Ovary (tissue), 9 donors: ENCODE results near the gene SERPINA4. TPM values are rescaled to one million over a fixed set of nuclear protein-coding genes. Genes with fewer than 3 reads are reported as not detected.
A peak's percentile ranks its signal among the peaks of the same experiment; 100 is the strongest.

ENCODE experiments used
- DNase-seq, 5 donors: peaks; one replicate each; pipeline ENCODE4 v3.0.0-alpha.2; 2019 to 2020
- H3K27ac ChIP-seq, 2 donors: fragments of 200-600 bp; one replicate each; pipeline versions ENCODE4 v1.5.1 to v1.8.0; 2019 to 2022
- H3K27me3 ChIP-seq: fragments of 200-600 bp; one replicate; pipeline ENCODE4 v1.8.0; 2022
- H3K36me3 ChIP-seq: fragments of 200-600 bp; sonication (generic); one replicate; pipeline ENCODE4 v1.5.1; 2019
- H3K4me1 ChIP-seq: one replicate; pipeline ENCODE4 v1.8.1; 2013; ENCODE audit warnings: mild to moderate bottlenecking, moderate library complexity; ENCODE audit not compliant: insufficient read depth
- H3K4me3 ChIP-seq: fragments of 200-600 bp; sonication (generic); one replicate; pipeline ENCODE4 v1.5.1; 2017
- H3K9me3 ChIP-seq, 2 donors: fragments of 200-600 bp in 1 of 2; sonication (generic) in 1 of 2; one replicate each; pipeline versions ENCODE4 v1.5.1 to v1.8.1; 2013 to 2019; ENCODE audit warnings: mild to moderate bottlenecking in 1 of 2, moderate library complexity in 1 of 2
- EP300 ChIP-seq: sonication (generic); formaldehyde crosslinking; IDR thresholded peaks from one replicate; pipeline ENCODE4 v1.6.1; 2017; ENCODE audit warnings: antibody characterized with exemption
- POLR2A ChIP-seq: fragments of 450-650 bp; IDR thresholded peaks from one replicate; pipeline ENCODE4 v1.6.1; 2017; ENCODE audit warnings: antibody characterized with exemption, mild to moderate bottlenecking, moderate library complexity
- WGBS, 3 donors: extraction: QIAGEN DNeasy Blood & Tissue Kit in 1 of 3; methylation state at CpG; one replicate each; pipeline versions ENCODE4 v1.1.5 to v1.1.7; 2013 to 2017; 5-methylcytosine and 5-hydroxymethylcytosine counted together
- intact Hi-C, 4 donors: fragments of 100-400 bp; cut with DNase I; formaldehyde crosslinking; loops; one replicate each; pipeline versions ENCODE4 v1.11.0 to v1.15.1; 2022 to 2023
- polyA plus RNA-seq, 2 donors: library from polyadenylated mRNA; stranded (reverse); fragments of 200-250 nt in 1 of 2; fragments of 350-450 nt in 1 of 2; fragmentation: Illumina TruSeq in 1 of 2; extraction: RNeasy Lipid Tissue Mini Kit (QIAGEN cat#74804) in 1 of 2; gene quantifications; one replicate each; pipeline ENCODE4 v1.2.3, GENCODE V29; 2013 to 2014
- total RNA-seq, 7 donors: library from RNA; depleted of rRNA in 2 of 7; stranded (reverse); fragments of >200 nt in 2 of 7; fragmentation: NEBNext Ultra II Directional in 3 of 7; extraction: Animal tissue kit (Norgen Biotek cat#: 25700) in 3 of 7; gene quantifications; one replicate each; pipeline versions ENCODE4 v1.1.0 to v1.2.4, GENCODE V29; 2016 to 2023
- TF ChIP-seq, protein P1 (sequence below), 3 donors: fragments of 450-650 bp in 2 of 3; fragments of 200-600 bp in 1 of 3; IDR thresholded peaks; one replicate each; pipeline versions ENCODE4 v1.5.1 to v1.8.0; 2016 to 2022; ENCODE audit warnings: antibody characterized with exemption in 3 of 3, mild to moderate bottlenecking in 1 of 3
- donor health status: DM: no; HTN: no; CAD: no; lungs with moderate emphysema.
- donor health status: DM: no; HTN: no; CAD: no.
- donor health status: Bipolar disorder and iron deficiency.
- donor health status: DM: yes; HTN: yes; CAD: no.
- donor health status: DM: no; HTN: no; CAD: no.
- donor health status: DM: yes; HTN: yes; CAD: no.

SERPINA4 gene
- total and polyA plus RNA-seq, 9 donors, result 0.11 to 0.22 (median 0.15) TPM; not detected in 5

- 21 to 28% (median 21%) methylated on average over 24 of the region's 24 CpGs for WGBS, 3 donors
Observed at GRCh38 chr14:94548999-94549985, 11.9 kb upstream of the SERPINA4 start.

GRCh38 chr14:94550041-94550440, 11.2 kb upstream of the SERPINA4 start:
- Histone ChIP-seq H3K4me1 (no peaks in the 10 kb centered on the region), H3K9me3 (no peaks in the 10 kb centered on the region), H3K36me3 (no peaks in the 10 kb centered on the region), H3K4me3 (no peak overlapping the region), H3K27ac (no peak overlapping the region), H3K27me3 (no peaks in the 10 kb centered on the region)
- no peak for DNase-seq
- 74 to 82% (median 76%) methylated on average over 8 of the region's 8 CpGs for WGBS, 3 donors
- TF ChIP-seq POLR2A, result no peak
- no peak for TF ChIP-seq EP300
- TF ChIP-seq, protein P1, sequence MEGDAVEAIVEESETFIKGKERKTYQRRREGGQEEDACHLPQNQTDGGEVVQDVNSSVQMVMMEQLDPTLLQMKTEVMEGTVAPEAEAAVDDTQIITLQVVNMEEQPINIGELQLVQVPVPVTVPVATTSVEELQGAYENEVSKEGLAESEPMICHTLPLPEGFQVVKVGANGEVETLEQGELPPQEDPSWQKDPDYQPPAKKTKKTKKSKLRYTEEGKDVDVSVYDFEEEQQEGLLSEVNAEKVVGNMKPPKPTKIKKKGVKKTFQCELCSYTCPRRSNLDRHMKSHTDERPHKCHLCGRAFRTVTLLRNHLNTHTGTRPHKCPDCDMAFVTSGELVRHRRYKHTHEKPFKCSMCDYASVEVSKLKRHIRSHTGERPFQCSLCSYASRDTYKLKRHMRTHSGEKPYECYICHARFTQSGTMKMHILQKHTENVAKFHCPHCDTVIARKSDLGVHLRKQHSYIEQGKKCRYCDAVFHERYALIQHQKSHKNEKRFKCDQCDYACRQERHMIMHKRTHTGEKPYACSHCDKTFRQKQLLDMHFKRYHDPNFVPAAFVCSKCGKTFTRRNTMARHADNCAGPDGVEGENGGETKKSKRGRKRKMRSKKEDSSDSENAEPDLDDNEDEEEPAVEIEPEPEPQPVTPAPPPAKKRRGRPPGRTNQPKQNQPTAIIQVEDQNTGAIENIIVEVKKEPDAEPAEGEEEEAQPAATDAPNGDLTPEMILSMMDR (IDR thresholded peaks at IDR 0.05), result no peak
- intact Hi-C loops, result no loop called here

More at GRCh38 chr14:94548999-94549985, 11.9 kb upstream of the SERPINA4 start:
- no peaks in the 10 kb centered on the region for H3K36me3 ChIP-seq
- no peaks in the 10 kb centered on the region for H3K4me1 ChIP-seq
- no peak overlapping the region for H3K27ac ChIP-seq
- TF ChIP-seq, protein P1 (IDR thresholded peaks at IDR 0.05), result peak; percentile 77 to 91 (median 79)
- TF ChIP-seq POLR2A, result no peak
- H3K9me3 ChIP-seq, result no peaks in the 10 kb centered on the region
- H3K27me3 ChIP-seq, result no peaks in the 10 kb centered on the region
- no peak overlapping the region for H3K4me3 ChIP-seq
- DNase-seq, result peak; percentile 61 to 85 (median 79)
- intact Hi-C loops, result loop anchor here in 1 of 4 donors (10.0 kb wide), 1 partner anchor 136 kb away; no protein-coding TSS in a partner anchor

DNA sequence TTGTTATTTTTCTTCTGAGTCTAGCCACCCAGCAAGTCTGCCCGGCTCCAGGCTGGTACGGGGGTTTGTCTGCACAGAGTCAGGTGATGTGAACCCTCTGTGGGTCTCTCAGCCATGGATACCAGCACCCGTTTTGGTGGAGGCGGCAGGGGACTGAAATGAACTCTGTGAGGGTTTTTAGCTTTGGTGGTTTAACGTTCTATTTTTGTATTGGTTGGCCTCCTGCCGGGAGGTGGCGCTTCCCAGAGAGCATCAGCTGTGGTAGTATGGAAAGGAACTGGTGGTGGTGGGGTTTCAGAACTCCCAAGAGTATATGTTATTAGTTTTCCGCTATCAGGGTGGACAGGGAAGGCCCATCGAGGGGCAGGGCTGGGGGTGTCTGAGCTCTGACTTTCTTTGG, 5.3 kb upstream of the SERPINA4 start:
- Histone ChIP-seq H3K4me3 (no peak overlapping the region), H3K36me3 (no peaks in the 10 kb centered on the region), H3K9me3 (peaks cover 0 to 4% of the 10 kb centered on the region in 2 donors), H3K27me3 (no peaks in the 10 kb centered on the region), H3K27ac (no peak overlapping the region), H3K4me1 (no peaks in the 10 kb centered on the region)
- WGBS, 3 donors, result 86 to 91% (median 88%) methylated on average over 9 of the region's 9 CpGs
- no peak for DNase-seq
- TF ChIP-seq POLR2A (no peak), EP300 (no peak)
- TF ChIP-seq, protein P1 (IDR thresholded peaks at IDR 0.05), result no peak
- intact Hi-C loops, result no loop called here

- intact Hi-C loops, result no loop called here
- no peaks in the 10 kb centered on the region for H3K27me3 ChIP-seq
- H3K27ac ChIP-seq, result no peak overlapping the region
- H3K4me1 ChIP-seq, result no peaks in the 10 kb centered on the region
- no peak overlapping the region for H3K4me3 ChIP-seq
- H3K9me3 ChIP-seq, result peaks cover 0 to 4% of the 10 kb centered on the region in 2 donors
- TF ChIP-seq, protein P1 (IDR thresholded peaks at IDR 0.05), result no peak
- TF ChIP-seq EP300 (no peak), POLR2A (no peak)
- no peaks in the 10 kb centered on the region for H3K36me3 ChIP-seq
- no peak for DNase-seq
- WGBS, 3 donors, result 93 to 100% (median 94%) methylated on average over 1 of the region's 1 CpG
Observed at GRCh38 chr14:94557327-94557726, 3.9 kb upstream of the SERPINA4 start.
